HEK293 (cell line): ENCODE measurements around the gene STUB1.

ENCODE experiments used
- CTCF ChIA-PET: fragments of 350-600 bp; formaldehyde crosslinking; extraction: SDS; loops from one replicate; lab custom pipeline; 2021; ENCODE audit warnings: antibody characterized with exemption; lab: Yijun Ruan, JAX
- POLR2A ChIA-PET: fragments of 300-600 bp; formaldehyde crosslinking; extraction: SDS; loops from one replicate; lab custom pipeline; 2020; ENCODE audit warnings: antibody characterized with exemption, inconsistent platforms; lab: Yijun Ruan, JAX
- H3K27ac ChIP-seq: fragments of 200-500 bp; sonication (Bioruptor generic); 2 replicates; pipeline ENCODE4 v1.5.1; 2014; ENCODE audit warnings: low read depth, low read length, control low read depth, inconsistent platforms; ENCODE audit errors: extremely low read depth
- H3K36me3 ChIP-seq, 2 experiments: fragments of 200-500 bp in 1 of 2; sonication (Bioruptor generic) in 1 of 2; 1 replicate in 1 of 2; 2 replicates in 1 of 2; pipeline ENCODE4 v1.5.1; 2014 to 2017; ENCODE audit warnings: inconsistent platforms in 2 of 2, low read length in 2 of 2; ENCODE audit not compliant: control insufficient read depth in 2 of 2, insufficient read depth in 1 of 2
- H3K4me1 ChIP-seq: fragments of 200-500 bp; sonication (Bioruptor generic); 2 replicates; pipeline ENCODE4 v1.5.1; 2014; ENCODE audit warnings: mild to moderate bottlenecking, low read length, inconsistent platforms; ENCODE audit not compliant: control insufficient read depth, insufficient read depth
- H3K4me3 ChIP-seq: 2 replicates; pipeline ENCODE4 v1.5.1; 2011; ENCODE audit warnings: low read depth, mild to moderate bottlenecking, control low read depth, low read length, moderate library complexity
- H3K9me3 ChIP-seq: fragments of 200-500 bp; sonication (Bioruptor generic); 2 replicates; pipeline ENCODE4 v1.5.1; 2014; ENCODE audit warnings: low read depth, low read length, inconsistent platforms; ENCODE audit not compliant: control insufficient read depth, insufficient read depth
- EGR2 ChIP-seq: fragments of 450-650 bp; formaldehyde crosslinking; IDR thresholded peaks from 2 replicates; pipeline ENCODE4 v1.5.1; 2016; ENCODE audit warnings: low read depth, missing biosample characterization, missing genetic modification characterization
- FEZF1 ChIP-seq: fragments of 450-650 bp; formaldehyde crosslinking; IDR thresholded peaks from 2 replicates; pipeline ENCODE4 v1.5.1; 2016; ENCODE audit warnings: missing biosample characterization, missing genetic modification characterization
- KLF1 ChIP-seq: fragments of 450-650 bp; formaldehyde crosslinking; IDR thresholded peaks from 2 replicates; pipeline ENCODE4 v1.5.1; 2016; ENCODE audit warnings: missing biosample characterization, missing genetic modification characterization
- SCRT1 ChIP-seq: fragments of 450-650 bp; formaldehyde crosslinking; IDR thresholded peaks from 2 replicates; pipeline ENCODE4 v1.5.1; 2016; ENCODE audit warnings: missing biosample characterization, missing genetic modification characterization, borderline replicate concordance
- SCRT2 ChIP-seq: fragments of 450-650 bp; formaldehyde crosslinking; IDR thresholded peaks from 2 replicates; pipeline ENCODE4 v1.5.1; 2016; ENCODE audit warnings: missing biosample characterization, missing genetic modification characterization
- SP2 ChIP-seq: fragments of 450-650 bp; formaldehyde crosslinking; IDR thresholded peaks from 2 replicates; pipeline ENCODE4 v1.5.1; 2016; ENCODE audit warnings: missing biosample characterization, missing genetic modification characterization
- SP7 ChIP-seq: fragments of 450-650 bp; formaldehyde crosslinking; IDR thresholded peaks from 2 replicates; pipeline ENCODE4 v1.5.1; 2016; ENCODE audit warnings: missing biosample characterization, missing genetic modification characterization
- TCF7L2 ChIP-seq: IDR thresholded peaks from 2 replicates; pipeline ENCODE4 v1.6.1; 2011; ENCODE audit warnings: low read depth, mild to moderate bottlenecking, inconsistent platforms, low read length, moderate library complexity, borderline replicate concordance
- ZBTB21 ChIP-seq: fragments of 450-650 bp; formaldehyde crosslinking; IDR thresholded peaks from 2 replicates; pipeline ENCODE4 v1.5.1; 2017; ENCODE audit warnings: missing biosample characterization, missing genetic modification characterization
- ZFP3 ChIP-seq: fragments of 450-650 bp; formaldehyde crosslinking; IDR thresholded peaks from 2 replicates; pipeline ENCODE4 v1.5.1; 2016; ENCODE audit warnings: low read depth, missing biosample characterization, missing genetic modification characterization
- ZNF169 ChIP-seq: fragments of 450-650 bp; formaldehyde crosslinking; IDR thresholded peaks from 2 replicates; pipeline ENCODE4 v1.5.1; 2016; ENCODE audit warnings: missing biosample characterization, missing genetic modification characterization
- ZNF174 ChIP-seq: fragments of 450-650 bp; formaldehyde crosslinking; IDR thresholded peaks from 2 replicates; pipeline ENCODE4 v1.5.0; 2017; ENCODE audit warnings: missing biosample characterization, mild to moderate bottlenecking, missing genetic modification characterization
- ZNF211 ChIP-seq: fragments of 450-650 bp; formaldehyde crosslinking; IDR thresholded peaks from 2 replicates; pipeline ENCODE4 v1.5.1; 2016; ENCODE audit warnings: low read depth, missing biosample characterization, missing genetic modification characterization
- ZNF221 ChIP-seq: fragments of 450-650 bp; formaldehyde crosslinking; IDR thresholded peaks from 2 replicates; pipeline ENCODE4 v1.5.1; 2017; ENCODE audit warnings: missing biosample characterization, missing genetic modification characterization, borderline replicate concordance
- ZNF223 ChIP-seq: fragments of 450-650 bp; formaldehyde crosslinking; IDR thresholded peaks from 2 replicates; pipeline ENCODE4 v1.5.1; 2016; ENCODE audit warnings: missing biosample characterization, missing genetic modification characterization
- ZNF335 ChIP-seq: fragments of 450-650 bp; formaldehyde crosslinking; conservative IDR thresholded peaks from 2 replicates; pipeline ENCODE4 v1.5.1; 2016; ENCODE audit warnings: missing biosample characterization, missing genetic modification characterization
- ZNF341 ChIP-seq: fragments of 450-650 bp; formaldehyde crosslinking; IDR thresholded peaks from 2 replicates; pipeline ENCODE4; 2016; ENCODE audit warnings: low read depth, missing biosample characterization, missing genetic modification characterization
- ZNF433 ChIP-seq: fragments of 450-650 bp; formaldehyde crosslinking; IDR thresholded peaks from 2 replicates; pipeline ENCODE4 v1.5.1; 2016; ENCODE audit warnings: missing biosample characterization, missing genetic modification characterization, low read depth
- ZNF501 ChIP-seq: fragments of 450-650 bp; formaldehyde crosslinking; IDR thresholded peaks from 2 replicates; pipeline ENCODE4 v1.5.1; 2016; ENCODE audit warnings: missing biosample characterization, missing genetic modification characterization
- ZXDB ChIP-seq: fragments of 450-650 bp; formaldehyde crosslinking; IDR thresholded peaks from 2 replicates; pipeline ENCODE4 v1.5.1; 2016; ENCODE audit warnings: missing biosample characterization, missing genetic modification characterization
- TF ChIP-seq, protein P1 (sequence below): fragments of 450-650 bp; formaldehyde crosslinking; IDR thresholded peaks from 2 replicates; pipeline ENCODE4 v1.5.1; 2016; ENCODE audit warnings: missing biosample characterization, missing genetic modification characterization
- TF ChIP-seq, protein P2 (sequence below): fragments of 450-650 bp; formaldehyde crosslinking; IDR thresholded peaks from 2 replicates; pipeline ENCODE4 v1.5.1; 2017; ENCODE audit warnings: missing biosample characterization, missing genetic modification characterization
- TF ChIP-seq, protein P3 (sequence below): fragments of 450-650 bp; formaldehyde crosslinking; IDR thresholded peaks from 2 replicates; pipeline ENCODE4 v1.5.1; 2016; ENCODE audit warnings: missing biosample characterization, missing genetic modification characterization
- TF ChIP-seq, protein P4 (sequence below): fragments of 450-650 bp; formaldehyde crosslinking; IDR thresholded peaks from 2 replicates; pipeline ENCODE4 v1.5.1; 2016; ENCODE audit warnings: missing biosample characterization, missing genetic modification characterization
- TF ChIP-seq, protein P5 (sequence below): fragments of 450-650 bp; formaldehyde crosslinking; IDR thresholded peaks from 2 replicates; pipeline ENCODE4 v1.5.1; 2017; ENCODE audit warnings: missing biosample characterization, missing genetic modification characterization

STUB1 gene

DNA sequence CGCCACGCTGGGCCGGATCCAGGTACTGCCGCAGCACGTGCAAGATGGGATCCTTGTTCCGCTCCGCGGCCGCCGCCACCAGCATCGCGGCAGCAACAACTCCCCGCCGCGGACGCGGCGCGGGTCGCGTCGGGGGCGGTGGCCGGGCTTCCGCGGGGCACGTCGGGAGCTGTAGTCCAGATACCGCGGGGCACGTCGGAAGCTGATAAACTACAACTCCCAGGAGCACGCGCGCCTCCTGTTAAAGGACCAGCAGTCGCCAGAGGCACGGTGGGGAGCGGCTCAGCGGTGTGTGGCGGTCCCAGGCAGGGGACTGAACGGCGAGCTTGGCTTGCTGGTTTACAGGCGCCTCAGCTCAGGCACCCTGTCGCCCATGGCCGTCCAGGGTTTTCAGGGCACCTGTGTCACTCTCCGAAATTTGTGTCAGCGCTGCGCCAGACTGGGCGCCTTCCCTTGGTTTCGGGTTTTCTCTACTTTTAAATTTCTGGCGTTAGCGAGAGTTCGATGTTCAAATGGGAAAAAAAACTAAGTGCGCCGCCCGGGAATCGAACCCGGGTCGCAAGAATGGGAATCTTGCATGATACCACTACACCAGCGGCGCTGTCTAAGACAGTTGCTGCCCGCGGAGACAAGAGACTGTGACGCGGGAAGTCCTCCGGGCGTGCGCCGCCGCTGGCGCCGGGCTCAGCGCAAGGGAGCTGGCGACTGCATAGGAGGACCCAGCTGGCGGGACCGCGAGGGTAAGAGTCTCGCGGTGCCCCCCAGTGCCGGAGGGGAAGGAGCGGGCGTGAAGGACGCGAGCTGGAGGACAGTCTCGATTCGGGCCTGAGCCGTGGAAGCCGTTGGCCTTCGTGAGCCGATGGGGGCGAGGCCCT, 43.8 kb upstream of the STUB1 start, which contains the start of gene METTL26 (continued):
- TF ChIP-seq SCRT2 (tag by site-specific recombination) = peak; percentile 72; the same call in 1 of the 2 replicates
- TF ChIP-seq ZBTB21 = peak; percentile 55; the same call in 1 of the 2 replicates
- TF ChIP-seq ZNF211 (tag by site-specific recombination) = no peak

DNA sequence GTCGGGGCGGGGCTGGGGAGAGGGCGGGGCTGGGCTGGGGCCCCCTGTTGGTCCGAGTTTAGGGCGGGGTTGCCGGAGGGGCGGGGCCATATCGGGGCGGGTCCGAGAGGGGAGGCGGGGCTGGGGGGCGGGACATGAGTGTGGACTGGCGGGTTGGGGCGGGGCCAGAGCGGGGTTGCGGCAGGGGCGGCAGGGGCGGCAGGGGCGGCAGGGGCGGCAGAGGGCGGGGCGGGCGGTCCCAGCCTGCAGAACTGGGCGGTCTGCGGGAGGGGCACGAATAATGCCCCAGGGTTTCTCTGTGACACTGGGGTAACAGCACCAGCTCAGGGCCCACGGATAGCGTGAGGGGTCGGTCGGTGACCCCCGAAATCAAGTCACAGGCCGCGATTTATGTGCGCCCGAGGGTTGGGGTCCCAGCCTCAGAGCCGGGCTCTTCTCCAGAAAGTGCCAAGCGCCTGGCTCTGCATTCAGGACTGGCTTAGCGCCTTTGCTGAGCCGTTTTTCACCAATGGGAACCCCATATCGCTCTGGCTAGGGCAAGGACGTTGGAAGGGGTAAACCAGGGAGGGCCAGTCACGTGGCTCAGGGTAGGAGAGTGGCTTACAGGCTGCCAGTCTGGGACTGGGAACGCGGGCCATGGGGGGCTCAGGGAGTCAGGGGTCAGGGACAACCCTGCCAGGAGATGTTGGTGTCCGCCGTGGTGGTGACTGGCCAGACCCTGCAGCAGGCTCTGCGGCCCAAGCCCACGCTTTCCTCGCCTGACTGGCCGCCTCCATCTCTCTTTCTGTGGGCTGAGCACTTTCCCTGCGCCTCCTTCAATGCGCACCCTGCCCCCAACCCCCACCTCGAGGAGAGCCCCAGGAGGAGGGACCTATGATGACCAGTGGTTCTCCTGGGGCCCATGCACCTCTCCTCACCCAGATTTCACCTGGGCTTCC, 42.9 kb upstream of the STUB1 start:
- peaks cover 0 to 20% of the 10 kb centered on the region in 2 experiments; a peak in 1 of 3 replicates for H3K36me3 ChIP-seq
- ChIA-PET CTCF (interaction anchor here (1.2 to 1.5 kb wide), 3 partner anchors 11 to 47 kb away, joined by 3 to 6 read pairs (median 5); no protein-coding TSS in a partner anchor), POLR2A (interaction anchor here (0.9 to 2.0 kb wide), 6 partner anchors 10 to 49 kb away, joined by 3 to 10 read pairs (median 4); partner anchors contain the start of genes JMJD8 and WDR90)
- H3K4me3 ChIP-seq = peak overlapping the region; percentile 87
- H3K4me1 ChIP-seq = peaks cover 6% of the 10 kb centered on the region; the same call in 1 of the 2 replicates
- H3K27ac ChIP-seq = peak overlapping the region; percentile 82; the same call in 1 of the 2 replicates
- no peaks in the 10 kb centered on the region for H3K9me3 ChIP-seq
- TF ChIP-seq, protein P1, sequence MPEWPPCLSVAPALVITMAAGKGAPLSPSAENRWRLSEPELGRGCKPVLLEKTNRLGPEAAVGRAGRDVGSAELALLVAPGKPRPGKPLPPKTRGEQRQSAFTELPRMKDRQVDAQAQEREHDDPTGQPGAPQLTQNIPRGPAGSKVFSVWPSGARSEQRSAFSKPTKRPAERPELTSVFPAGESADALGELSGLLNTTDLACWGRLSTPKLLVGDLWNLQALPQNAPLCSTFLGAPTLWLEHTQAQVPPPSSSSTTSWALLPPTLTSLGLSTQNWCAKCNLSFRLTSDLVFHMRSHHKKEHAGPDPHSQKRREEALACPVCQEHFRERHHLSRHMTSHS (tag by site-specific recombination) = no peak
- TF ChIP-seq ZNF501 (no peak), FEZF1 (tag by site-specific recombination) (no peak), ZNF169 (tag by site-specific recombination) (no peak), EGR2 (0 out of 2 replicates have a peak, but pooled peaks have one; percentile 20), ZNF223 (tag by site-specific recombination) (no peak), ZXDB (tag by site-specific recombination) (peak; percentile 95), ZNF174 (no peak), TCF7L2 (no peak), ZNF221 (tag by site-specific recombination) (no peak), ZNF433 (no peak), ZNF335 (peak; percentile 18; the same call in 1 of the 2 replicates), ZNF341 (tag by site-specific recombination) (no peak), SP2 (tag by site-specific recombination) (0 out of 2 replicates have a peak, but pooled peaks have one; percentile 4), ZFP3 (no peak), KLF1 (tag by site-specific recombination) (peak; percentile 69), SCRT1 (tag by site-specific recombination) (no peak), SP7 (tag by site-specific recombination) (0 out of 2 replicates have a peak, but pooled peaks have one; percentile 4)
- TF ChIP-seq, protein P2, sequence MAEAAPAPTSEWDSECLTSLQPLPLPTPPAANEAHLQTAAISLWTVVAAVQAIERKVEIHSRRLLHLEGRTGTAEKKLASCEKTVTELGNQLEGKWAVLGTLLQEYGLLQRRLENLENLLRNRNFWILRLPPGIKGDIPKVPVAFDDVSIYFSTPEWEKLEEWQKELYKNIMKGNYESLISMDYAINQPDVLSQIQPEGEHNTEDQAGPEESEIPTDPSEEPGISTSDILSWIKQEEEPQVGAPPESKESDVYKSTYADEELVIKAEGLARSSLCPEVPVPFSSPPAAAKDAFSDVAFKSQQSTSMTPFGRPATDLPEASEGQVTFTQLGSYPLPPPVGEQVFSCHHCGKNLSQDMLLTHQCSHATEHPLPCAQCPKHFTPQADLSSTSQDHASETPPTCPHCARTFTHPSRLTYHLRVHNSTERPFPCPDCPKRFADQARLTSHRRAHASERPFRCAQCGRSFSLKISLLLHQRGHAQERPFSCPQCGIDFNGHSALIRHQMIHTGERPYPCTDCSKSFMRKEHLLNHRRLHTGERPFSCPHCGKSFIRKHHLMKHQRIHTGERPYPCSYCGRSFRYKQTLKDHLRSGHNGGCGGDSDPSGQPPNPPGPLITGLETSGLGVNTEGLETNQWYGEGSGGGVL (tag by site-specific recombination) = peak; percentile 77
- TF ChIP-seq, protein P3, sequence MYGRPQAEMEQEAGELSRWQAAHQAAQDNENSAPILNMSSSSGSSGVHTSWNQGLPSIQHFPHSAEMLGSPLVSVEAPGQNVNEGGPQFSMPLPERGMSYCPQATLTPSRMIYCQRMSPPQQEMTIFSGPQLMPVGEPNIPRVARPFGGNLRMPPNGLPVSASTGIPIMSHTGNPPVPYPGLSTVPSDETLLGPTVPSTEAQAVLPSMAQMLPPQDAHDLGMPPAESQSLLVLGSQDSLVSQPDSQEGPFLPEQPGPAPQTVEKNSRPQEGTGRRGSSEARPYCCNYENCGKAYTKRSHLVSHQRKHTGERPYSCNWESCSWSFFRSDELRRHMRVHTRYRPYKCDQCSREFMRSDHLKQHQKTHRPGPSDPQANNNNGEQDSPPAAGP (tag by site-specific recombination) = no peak; the same call in 1 of the 2 replicates
- TF ChIP-seq, protein P4, sequence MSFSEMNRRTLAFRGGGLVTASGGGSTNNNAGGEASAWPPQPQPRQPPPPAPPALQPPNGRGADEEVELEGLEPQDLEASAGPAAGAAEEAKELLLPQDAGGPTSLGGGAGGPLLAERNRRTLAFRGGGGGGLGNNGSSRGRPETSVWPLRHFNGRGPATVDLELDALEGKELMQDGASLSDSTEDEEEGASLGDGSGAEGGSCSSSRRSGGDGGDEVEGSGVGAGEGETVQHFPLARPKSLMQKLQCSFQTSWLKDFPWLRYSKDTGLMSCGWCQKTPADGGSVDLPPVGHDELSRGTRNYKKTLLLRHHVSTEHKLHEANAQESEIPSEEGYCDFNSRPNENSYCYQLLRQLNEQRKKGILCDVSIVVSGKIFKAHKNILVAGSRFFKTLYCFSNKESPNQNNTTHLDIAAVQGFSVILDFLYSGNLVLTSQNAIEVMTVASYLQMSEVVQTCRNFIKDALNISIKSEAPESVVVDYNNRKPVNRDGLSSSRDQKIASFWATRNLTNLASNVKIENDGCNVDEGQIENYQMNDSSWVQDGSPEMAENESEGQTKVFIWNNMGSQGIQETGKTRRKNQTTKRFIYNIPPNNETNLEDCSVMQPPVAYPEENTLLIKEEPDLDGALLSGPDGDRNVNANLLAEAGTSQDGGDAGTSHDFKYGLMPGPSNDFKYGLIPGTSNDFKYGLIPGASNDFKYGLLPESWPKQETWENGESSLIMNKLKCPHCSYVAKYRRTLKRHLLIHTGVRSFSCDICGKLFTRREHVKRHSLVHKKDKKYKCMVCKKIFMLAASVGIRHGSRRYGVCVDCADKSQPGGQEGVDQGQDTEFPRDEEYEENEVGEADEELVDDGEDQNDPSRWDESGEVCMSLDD (tag by site-specific recombination) = peak; percentile 63; the same call in 1 of the 2 replicates
- TF ChIP-seq, protein P5, sequence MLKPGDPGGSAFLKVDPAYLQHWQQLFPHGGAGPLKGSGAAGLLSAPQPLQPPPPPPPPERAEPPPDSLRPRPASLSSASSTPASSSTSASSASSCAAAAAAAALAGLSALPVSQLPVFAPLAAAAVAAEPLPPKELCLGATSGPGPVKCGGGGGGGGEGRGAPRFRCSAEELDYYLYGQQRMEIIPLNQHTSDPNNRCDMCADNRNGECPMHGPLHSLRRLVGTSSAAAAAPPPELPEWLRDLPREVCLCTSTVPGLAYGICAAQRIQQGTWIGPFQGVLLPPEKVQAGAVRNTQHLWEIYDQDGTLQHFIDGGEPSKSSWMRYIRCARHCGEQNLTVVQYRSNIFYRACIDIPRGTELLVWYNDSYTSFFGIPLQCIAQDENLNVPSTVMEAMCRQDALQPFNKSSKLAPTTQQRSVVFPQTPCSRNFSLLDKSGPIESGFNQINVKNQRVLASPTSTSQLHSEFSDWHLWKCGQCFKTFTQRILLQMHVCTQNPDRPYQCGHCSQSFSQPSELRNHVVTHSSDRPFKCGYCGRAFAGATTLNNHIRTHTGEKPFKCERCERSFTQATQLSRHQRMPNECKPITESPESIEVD (tag by site-specific recombination) = no peak
